ENCODE data around the gene ZFAND6.
"Not testable (repeated sequence)": the region's sequence is repeated elsewhere in the genome, so short reads cannot be mapped to it uniquely, and the experiment has no call there.

Gene ZFAND6

GRCh38 chr15:80036071-80036470, 23.4 kb upstream of the ZFAND6 start:
- no peak overlapping the region for H3K27ac ChIP-seq
- TF ChIP-seq CTCF (conservative IDR thresholded peaks at IDR 0.05): no peak

- H3K27ac ChIP-seq: no peak overlapping the region
- no peak for TF ChIP-seq CTCF (conservative IDR thresholded peaks at IDR 0.05)
Measured at GRCh38 chr15:80041494-80042253, 17.8 kb upstream of the ZFAND6 start.

GRCh38 chr15:80042568-80042967, 16.9 kb upstream of the ZFAND6 start:
- no peak overlapping the region for H3K27ac ChIP-seq
- no peak for TF ChIP-seq CTCF (conservative IDR thresholded peaks at IDR 0.05)

GRCh38 chr15:80045219-80045618, 14.3 kb upstream of the ZFAND6 start:
- H3K27ac ChIP-seq: not testable (repeated sequence)

GRCh38 chr15:80049046-80049445, 10.4 kb upstream of the ZFAND6 start:
- no peak for TF ChIP-seq CTCF (conservative IDR thresholded peaks at IDR 0.05)
- no peak overlapping the region for H3K27ac ChIP-seq

- no peak overlapping the region for H3K27ac ChIP-seq
- TF ChIP-seq CTCF (conservative IDR thresholded peaks at IDR 0.05): no peak
Measured at GRCh38 chr15:80052597-80053304, 6.7 kb upstream of the ZFAND6 start.

- H3K27ac ChIP-seq: no peak overlapping the region
- TF ChIP-seq CTCF (conservative IDR thresholded peaks at IDR 0.05): no peak
Measured at GRCh38 chr15:80055933-80056332, 3.5 kb upstream of the ZFAND6 start.

- no peak for TF ChIP-seq CTCF (conservative IDR thresholded peaks at IDR 0.05)
- no peak overlapping the region for H3K27ac ChIP-seq
Measured at GRCh38 chr15:80058044-80058443, 1.4 kb upstream of the ZFAND6 start.
